Common myeloid progenitor, CD34-positive (primary cell): ENCODE results near the gene MACROD2.

Experiments
- CTCF ChIA-PET: fragments of 350-600 bp; sonication (Branson Sonifier 250); formaldehyde crosslinking; loops from one replicate; lab custom pipeline; 2021; ENCODE audit warnings: antibody characterized with exemption; lab: Charles Lee
- POLR2A ChIA-PET: fragments of 350-600 bp; sonication (Branson Sonifier 250); formaldehyde crosslinking; loops from one replicate; lab custom pipeline; 2021; ENCODE audit warnings: antibody characterized with exemption; lab: Charles Lee
- DNase-seq, 3 donors: peaks; one replicate each; pipeline versions ENCODE4 v3.0.0 to v3.0.0-alpha.2; 2013
- H3K27ac ChIP-seq, 2 experiments: 1 replicate in 1 of 2; 2 replicates in 1 of 2; pipeline ENCODE4 v1.7.0; 2013; ENCODE audit warnings: inconsistent platforms in 2 of 2, low read length in 2 of 2, mild to moderate bottlenecking in 2 of 2, low read depth in 1 of 2, moderate library complexity in 1 of 2; ENCODE audit not compliant: severe bottlenecking in 2 of 2, insufficient read depth in 1 of 2, poor library complexity in 1 of 2
- H3K27me3 ChIP-seq, 5 experiments: replicated peaks in 2 of 5; 1 replicate in 3 of 5; 2 replicates in 2 of 5; pipeline versions ENCODE4 v1.6.1 to v1.7.0; 2013; ENCODE audit warnings: low read length in 4 of 5, mild to moderate bottlenecking in 2 of 5, moderate library complexity in 2 of 5, inconsistent platforms in 1 of 5; ENCODE audit not compliant: insufficient read depth in 5 of 5, control insufficient read depth in 4 of 5
- H3K36me3 ChIP-seq, 4 experiments: 1 replicate in 2 of 4; 2 replicates in 2 of 4; pipeline versions ENCODE4 v1.6.1 to v1.7.0; 2013; ENCODE audit warnings: low read length in 3 of 4, control low read depth in 1 of 4, mild to moderate bottlenecking in 1 of 4; ENCODE audit not compliant: control insufficient read depth in 4 of 4, insufficient read depth in 4 of 4
- H3K4me1 ChIP-seq, 4 experiments: 1 replicate in 3 of 4; 2 replicates in 1 of 4; pipeline versions ENCODE4 v1.6.1 to v1.7.1; 2013; ENCODE audit warnings: low read length in 3 of 4, mild to moderate bottlenecking in 3 of 4, control low read depth in 1 of 4, inconsistent platforms in 1 of 4, moderate library complexity in 1 of 4; ENCODE audit not compliant: control insufficient read depth in 4 of 4, insufficient read depth in 4 of 4; ENCODE audit errors: control extremely low read depth in 1 of 4
- H3K4me3 ChIP-seq, 7 experiments: 1 replicate in 4 of 7; 2 replicates in 3 of 7; pipeline versions ENCODE4 v1.5.1 to v1.7.0; 2013; ENCODE audit warnings: mild to moderate bottlenecking in 7 of 7, low read length in 6 of 7, moderate library complexity in 6 of 7, inconsistent platforms in 2 of 7, low read depth in 2 of 7, control low read depth in 1 of 7; ENCODE audit not compliant: insufficient read depth in 4 of 7, control insufficient read depth in 1 of 7; ENCODE audit errors: extremely low read depth in 1 of 7
- H3K9me3 ChIP-seq, 5 experiments: 1 replicate in 4 of 5; 2 replicates in 1 of 5; pipeline versions ENCODE4 v1.6.1 to v1.7.1; 2013; ENCODE audit warnings: low read length in 4 of 5, mild to moderate bottlenecking in 2 of 5, inconsistent platforms in 1 of 5, low read depth in 1 of 5, moderate library complexity in 1 of 5; ENCODE audit not compliant: control insufficient read depth in 4 of 5, insufficient read depth in 2 of 5; ENCODE audit errors: control extremely low read depth in 1 of 5
- WGBS: methylation state at CpG from one replicate; pipeline ENCODE4 v1.1.5; 2013; ENCODE audit not compliant: insufficient coverage; 5-methylcytosine and 5-hydroxymethylcytosine counted together

MACROD2 gene

GRCh38 chr20:14956026-14956425, 960.7 kb downstream of the MACROD2 start:
- CTCF ChIA-PET: no interaction called here

GRCh38 chr20:14956538-14956937, 961.2 kb downstream of the MACROD2 start:
- H3K4me3 ChIP-seq: no peak overlapping the region
- no peaks in the 10 kb centered on the region for H3K36me3 ChIP-seq
- 100% methylated on average over 2 of the region's 5 CpGs for WGBS
- CTCF ChIA-PET: no interaction called here
- no peaks in the 10 kb centered on the region for H3K27me3 ChIP-seq
- DNase-seq: no peak
- H3K27ac ChIP-seq: no peak overlapping the region
- H3K9me3 ChIP-seq: no peaks in the 10 kb centered on the region
- no peaks in the 10 kb centered on the region for H3K4me1 ChIP-seq
- POLR2A ChIA-PET: no interaction called here

More at GRCh38 chr20:14956026-14956425, 960.7 kb downstream of the MACROD2 start:
- POLR2A ChIA-PET: interaction anchor here (0.6 kb wide), 1 partner anchor 73 kb away, joined by 3 read pairs; no protein-coding TSS in a partner anchor
- Histone ChIP-seq H3K9me3 (no peaks in the 10 kb centered on the region), H3K36me3 (no peaks in the 10 kb centered on the region), H3K4me1 (no peaks in the 10 kb centered on the region), H3K27ac (no peak overlapping the region), H3K27me3 (no peaks in the 10 kb centered on the region), H3K4me3 (no peak overlapping the region)
- no peak for DNase-seq
- 100% methylated on average over 1 of the region's 3 CpGs for WGBS

- POLR2A ChIA-PET: no interaction called here
- no peak overlapping the region for H3K4me3 ChIP-seq
- CTCF ChIA-PET: no interaction called here
- no peak overlapping the region for H3K27ac ChIP-seq
- no peaks in the 10 kb centered on the region for H3K27me3 ChIP-seq
- 93% methylated on average over 3 of the region's 4 CpGs for WGBS
- H3K4me1 ChIP-seq: no peaks in the 10 kb centered on the region
- H3K36me3 ChIP-seq: no peaks in the 10 kb centered on the region
- DNase-seq: no peak
- H3K9me3 ChIP-seq: no peaks in the 10 kb centered on the region
Observed at GRCh38 chr20:14957402-14957801, 962.1 kb downstream of the MACROD2 start.

GRCh38 chr20:14958626-14959025, 963.3 kb downstream of the MACROD2 start:
- no peak overlapping the region for H3K4me3 ChIP-seq
- no peaks in the 10 kb centered on the region for H3K9me3 ChIP-seq
- H3K4me1 ChIP-seq: no peaks in the 10 kb centered on the region
- DNase-seq: no peak
- H3K36me3 ChIP-seq: no peaks in the 10 kb centered on the region
- ChIA-PET CTCF (no interaction called here), POLR2A (no interaction called here)
- no peaks in the 10 kb centered on the region for H3K27me3 ChIP-seq
- H3K27ac ChIP-seq: no peak overlapping the region

- CTCF ChIA-PET: no interaction called here
- 98% methylated on average over 5 of the region's 7 CpGs for WGBS
- H3K4me1 ChIP-seq: no peaks in the 10 kb centered on the region
- no peaks in the 10 kb centered on the region for H3K27me3 ChIP-seq
- no peak overlapping the region for H3K4me3 ChIP-seq
- no peak for DNase-seq
- no peaks in the 10 kb centered on the region for H3K9me3 ChIP-seq
- POLR2A ChIA-PET: no interaction called here
- no peaks in the 10 kb centered on the region for H3K36me3 ChIP-seq
- H3K27ac ChIP-seq: no peak overlapping the region
Observed at GRCh38 chr20:14959506-14960475, 964.5 kb downstream of the MACROD2 start.

GRCh38 chr20:14960831-14961230, 965.5 kb downstream of the MACROD2 start:
- POLR2A ChIA-PET: no interaction called here

GRCh38 chr20:14963262-14963663, 967.9 kb downstream of the MACROD2 start:
- DNase-seq: no peak
- CTCF ChIA-PET: no interaction called here
- Histone ChIP-seq H3K4me1 (no peaks in the 10 kb centered on the region), H3K27ac (no peak overlapping the region), H3K4me3 (no peak overlapping the region), H3K9me3 (no peaks in the 10 kb centered on the region), H3K36me3 (no peaks in the 10 kb centered on the region), H3K27me3 (no peaks in the 10 kb centered on the region)
- 33% methylated on average over 3 of the region's 3 CpGs for WGBS
- POLR2A ChIA-PET: no interaction called here

More at GRCh38 chr20:14960831-14961230, 965.5 kb downstream of the MACROD2 start:
- H3K4me1 ChIP-seq: no peaks in the 10 kb centered on the region
- CTCF ChIA-PET: no interaction called here
- no peak for DNase-seq
- no CpG with 5 or more reads among the region's 3 CpGs for WGBS
- no peaks in the 10 kb centered on the region for H3K9me3 ChIP-seq
- H3K36me3 ChIP-seq: no peaks in the 10 kb centered on the region
- H3K27ac ChIP-seq: no peak overlapping the region
- no peak overlapping the region for H3K4me3 ChIP-seq
- H3K27me3 ChIP-seq: no peaks in the 10 kb centered on the region
